ENCODE results near the gene PGM3.
"Not testable (repeated sequence)": the region's sequence is repeated elsewhere in the genome, so short reads cannot be mapped to it uniquely, and the experiment has no call there.

Gene PGM3
- 23.2 to 40.5 (median 34.0) reads per million in 4 donors for total RNA-seq

GRCh38 chr6:83192871-83193746 lies at the start of gene PGM3, which contains the start of gene RWDD2A:
TSS of gene PGM3 (minus strand) at chr6:83193265. CDS start at chr6:83191012, 2,253 bp downstream.
TSS of gene RWDD2A (plus strand) at chr6:83193357. CDS start at chr6:83194452, 1,095 bp downstream.
- DNase-seq = peak; percentile 78 to 92 (median 84)

GRCh38 chr6:83231146-83231545 lies 38.1 kb upstream of the PGM3 start:
- no peak for DNase-seq

- no peak for DNase-seq
Measured at GRCh38 chr6:83226517-83226916, 33.5 kb upstream of the PGM3 start.

- DNase-seq = peak in 1 of 5 donors; percentile 14
Measured at GRCh38 chr6:83221889-83222479, 28.9 kb upstream of the PGM3 start.

GRCh38 chr6:83221276-83221675 lies 28.2 kb upstream of the PGM3 start:
- DNase-seq = no peak

GRCh38 chr6:83220121-83220520 lies 27.1 kb upstream of the PGM3 start:
- DNase-seq = no peak

- no peak for DNase-seq
Measured at GRCh38 chr6:83218646-83219045, 25.6 kb upstream of the PGM3 start.

- no peak for DNase-seq
Measured at GRCh38 chr6:83216806-83217205, 23.7 kb upstream of the PGM3 start.

- DNase-seq = peak in 4 of 5 donors; percentile 18 to 57 (median 27)
Measured at GRCh38 chr6:83215131-83216047, 22.3 kb upstream of the PGM3 start.

- no peak for DNase-seq
Measured at GRCh38 chr6:83202031-83202430, 9.0 kb upstream of the PGM3 start.

GRCh38 chr6:83199863-83200225 lies 6.8 kb upstream of the PGM3 start:
- DNase-seq = no peak

GRCh38 chr6:83199173-83199862 lies 6.3 kb upstream of the PGM3 start:
- no peak for DNase-seq

- no peak for DNase-seq
Measured at GRCh38 chr6:83198486-83199172, 5.6 kb upstream of the PGM3 start.

GRCh38 chr6:83193747-83194566 lies 892 bp upstream of the PGM3 start:
- DNase-seq = peak; percentile 2 to 22 (median 11)

GRCh38 chr6:83192456-83192855 lies 609 bp downstream of the PGM3 start:
- no peak for DNase-seq

GRCh38 chr6:83191974-83192373 lies 1.1 kb downstream of the PGM3 start:
- not testable (repeated sequence) for DNase-seq

- no peak for DNase-seq
Measured at GRCh38 chr6:83190626-83191025, 2.4 kb downstream of the PGM3 start.

GRCh38 chr6:83188501-83188900 lies 4.6 kb downstream of the PGM3 start:
- no peak for DNase-seq

GRCh38 chr6:83185096-83185495 lies 8.0 kb downstream of the PGM3 start:
- no peak for DNase-seq

GRCh38 chr6:83183082-83183828 lies 9.8 kb downstream of the PGM3 start:
- no peak for DNase-seq
